GM23248 (cell line): ENCODE results near the gene DNPH1. TPM values are rescaled to one million over a fixed set of nuclear protein-coding genes. Genes with fewer than 3 reads are reported as not detected.
A peak's percentile ranks its signal among the peaks of the same experiment; 100 is the strongest.

Experiments used
- DNase-seq: peaks from one replicate; pipeline ENCODE4 v3.0.0-alpha.2; 2015
- H2AFZ ChIP-seq: fragments of 200-600 bp; sonication (generic); 2 replicates; pipeline ENCODE4 v1.6.1; 2016; ENCODE audit warnings: antibody characterized with exemption
- H3F3A ChIP-seq: fragments of 200-600 bp; sonication (generic); 2 replicates; pipeline ENCODE4 v1.6.1; 2016; ENCODE audit warnings: mild to moderate bottlenecking, antibody characterized with exemption, mixed run types; ENCODE audit not compliant: insufficient read depth
- H3K27ac ChIP-seq: fragments of 200-600 bp; sonication (generic); 2 replicates; pipeline ENCODE4 v1.5.1; 2016; ENCODE audit warnings: mild to moderate bottlenecking
- H3K27me3 ChIP-seq: fragments of 200-600 bp; sonication (generic); replicated peaks from 2 replicates; pipeline ENCODE4 v1.6.1; 2016; ENCODE audit warnings: mild to moderate bottlenecking; ENCODE audit not compliant: insufficient read depth
- H3K36me3 ChIP-seq: fragments of 200-600 bp; sonication (generic); 2 replicates; pipeline ENCODE4 v1.6.1; 2016; ENCODE audit warnings: low read depth, mild to moderate bottlenecking
- H3K4me1 ChIP-seq: fragments of 200-600 bp; sonication (generic); 2 replicates; pipeline ENCODE4 v1.6.1; 2016; ENCODE audit warnings: mild to moderate bottlenecking; ENCODE audit not compliant: insufficient read depth
- H3K4me2 ChIP-seq: fragments of 200-600 bp; sonication (generic); one replicate; pipeline ENCODE4 v1.6.1; 2016; ENCODE audit warnings: mild to moderate bottlenecking; ENCODE audit not compliant: unreplicated experiment
- H3K4me3 ChIP-seq: fragments of 200-600 bp; sonication (generic); 2 replicates; pipeline ENCODE4 v1.5.1; 2016; ENCODE audit warnings: mild to moderate bottlenecking
- H3K79me2 ChIP-seq: fragments of 200-600 bp; sonication (generic); 2 replicates; pipeline ENCODE4 v1.6.1; 2016; ENCODE audit warnings: mild to moderate bottlenecking; ENCODE audit not compliant: insufficient read depth
- H3K9ac ChIP-seq: fragments of 200-600 bp; sonication (generic); 2 replicates; pipeline ENCODE4 v1.6.1; 2016; ENCODE audit warnings: mild to moderate bottlenecking
- H3K9me2 ChIP-seq: fragments of 200-600 bp; sonication (generic); 2 replicates; pipeline ENCODE4 v1.6.1; 2016; ENCODE audit warnings: mixed run types, mild to moderate bottlenecking, moderate library complexity; ENCODE audit not compliant: insufficient read depth
- H3K9me3 ChIP-seq: fragments of 200-600 bp; sonication (generic); one replicate; pipeline ENCODE4 v1.6.1; 2017; ENCODE audit warnings: low read depth
- H4K20me1 ChIP-seq: fragments of 200-600 bp; sonication (generic); 2 replicates; pipeline ENCODE4 v1.6.0; 2016; ENCODE audit not compliant: insufficient read depth
- EZH2 ChIP-seq: fragments of 200-600 bp; sonication (generic); IDR thresholded peaks from 2 replicates; pipeline ENCODE4 v1.6.1; 2018; ENCODE audit warnings: antibody characterized with exemption, mild to moderate bottlenecking; ENCODE audit not compliant: insufficient read depth, poor library complexity, severe bottlenecking
- EZH2phosphoT487 ChIP-seq: fragments of 200-600 bp; sonication (generic); IDR thresholded peaks from 2 replicates; pipeline ENCODE4 v1.6.1; 2018; ENCODE audit warnings: antibody characterized with exemption, moderate library complexity, mild to moderate bottlenecking, low read depth; ENCODE audit not compliant: insufficient read depth
- WGBS, 2 experiments: methylation state at CpG; one replicate each; pipeline ENCODE4 v1.1.6; 2015 to 2017; ENCODE audit warnings: low lambda C conversion rate in 2 of 2, low coverage in 1 of 2; ENCODE audit errors: missing lambda C conversion rate in 2 of 2; 5-methylcytosine and 5-hydroxymethylcytosine counted together
- in situ Hi-C: fragments of 300-500 bp; cut with MboI; formaldehyde crosslinking; loops from 2 replicates; pipeline ENCODE4 v1.15.0; 2020
- polyA plus RNA-seq: library from polyadenylated mRNA; unstranded; fragments of >200 nt; fragmentation: Nextera tagmentation; extraction: Ambion mirVana; gene quantifications from 2 replicates; pipeline ENCODE4 v1.2.1, GENCODE V29; 2016
- total RNA-seq: library from RNA; depleted of rRNA; stranded (reverse); fragments of >200 nt; shearing (Covaris generic); gene quantifications from 2 replicates; pipeline ENCODE4 v1.2.3, GENCODE V29; 2014

Gene DNPH1
- total and polyA plus RNA-seq, 2 experiments from 2014 or later, result 93.6 to 94.8 TPM

- Histone ChIP-seq H2AFZ (peak overlapping the region; percentile 50), H3K9ac (no peak overlapping the region), H3F3A (no peaks in the 10 kb centered on the region), H3K79me2 (no peaks in the 10 kb centered on the region), H3K27ac (no peak overlapping the region), H4K20me1 (no peaks in the 10 kb centered on the region), H3K4me3 (peak overlapping the region; percentile 59), H3K4me1 (no peaks in the 10 kb centered on the region), H3K9me2 (no peaks in the 10 kb centered on the region), H3K4me2 (peak overlapping the region; percentile 65), H3K27me3 (peaks cover 16% of the 10 kb centered on the region), H3K36me3 (no peaks in the 10 kb centered on the region), H3K9me3 (no peaks in the 10 kb centered on the region)
- no peak for TF ChIP-seq EZH2phosphoT487
- TF ChIP-seq EZH2, result no peak
- in situ Hi-C loops, result no loop called here
- DNase-seq, result peak; percentile 42
- WGBS, 2 experiments, result 6 to 14% methylated on average over 35 to 40 of the region's 44 CpGs
Observed at GRCh38 chr6:43269273-43270007, 40.2 kb upstream of the DNPH1 start.

GRCh38 chr6:43268782-43269272 is 39.5 kb upstream of the DNPH1 start:
- H2AFZ ChIP-seq, result no peak overlapping the region; the same call in 1 of the 2 replicates
- no peak overlapping the region for H3K27ac ChIP-seq
- H3K4me2 ChIP-seq, result no peak overlapping the region
- H3K79me2 ChIP-seq, result no peaks in the 10 kb centered on the region
- H3K27me3 ChIP-seq, result peaks cover 14% of the 10 kb centered on the region
- 30 to 35% methylated on average over 10 of the region's 10 CpGs for WGBS, 2 experiments
- H3F3A ChIP-seq, result no peaks in the 10 kb centered on the region
- H3K4me3 ChIP-seq, result no peak overlapping the region
- no peaks in the 10 kb centered on the region for H3K4me1 ChIP-seq
- DNase-seq, result no peak
- in situ Hi-C loops, result no loop called here
- no peaks in the 10 kb centered on the region for H3K9me2 ChIP-seq
- no peaks in the 10 kb centered on the region for H3K36me3 ChIP-seq
- TF ChIP-seq EZH2, result no peak
- TF ChIP-seq EZH2phosphoT487, result no peak
- no peaks in the 10 kb centered on the region for H3K9me3 ChIP-seq
- H3K9ac ChIP-seq, result no peak overlapping the region
- no peaks in the 10 kb centered on the region for H4K20me1 ChIP-seq

GRCh38 chr6:43268355-43268700 is 39.0 kb upstream of the DNPH1 start:
- no peaks in the 10 kb centered on the region for H4K20me1 ChIP-seq
- 20 to 23% methylated on average over 3 of the region's 3 CpGs for whole genome bisulfite sequencing, 2 experiments
- no peaks in the 10 kb centered on the region for H3K9me2 ChIP-seq
- H3K36me3 ChIP-seq, result no peaks in the 10 kb centered on the region
- no peak overlapping the region for H3K4me3 ChIP-seq
- no peak overlapping the region for H3K9ac ChIP-seq
- H3K27me3 ChIP-seq, result peaks cover 10% of the 10 kb centered on the region; the same call in 1 of the 2 replicates
- H3K4me1 ChIP-seq, result no peaks in the 10 kb centered on the region
- H3K27ac ChIP-seq, result no peak overlapping the region
- no peak for TF ChIP-seq EZH2phosphoT487
- TF ChIP-seq EZH2, result no peak
- H2AFZ ChIP-seq, result no peak overlapping the region; the same call in 1 of the 2 replicates
- H3K9me3 ChIP-seq, result no peaks in the 10 kb centered on the region
- DNase-seq, result peak; percentile 23
- in situ Hi-C loops, result no loop called here
- H3K79me2 ChIP-seq, result no peaks in the 10 kb centered on the region
- H3F3A ChIP-seq, result no peaks in the 10 kb centered on the region
- no peak overlapping the region for H3K4me2 ChIP-seq

- H3K4me1 ChIP-seq, result no peaks in the 10 kb centered on the region
- 65% methylated on average over 7 of the region's 7 CpGs for WGBS, 2 experiments
- H3K36me3 ChIP-seq, result no peaks in the 10 kb centered on the region
- TF ChIP-seq EZH2phosphoT487 (no peak), EZH2 (no peak)
- H3K27ac ChIP-seq, result no peak overlapping the region
- no peaks in the 10 kb centered on the region for H3F3A ChIP-seq
- H3K4me3 ChIP-seq, result no peak overlapping the region
- no peak for DNase-seq
- no peaks in the 10 kb centered on the region for H3K9me3 ChIP-seq
- H2AFZ ChIP-seq, result no peak overlapping the region
- no peak overlapping the region for H3K4me2 ChIP-seq
- in situ Hi-C loops, result no loop called here
- peaks cover 10% of the 10 kb centered on the region; the same call in 1 of the 2 replicates for H3K27me3 ChIP-seq
- no peaks in the 10 kb centered on the region for H3K79me2 ChIP-seq
- no peak overlapping the region for H3K9ac ChIP-seq
- H4K20me1 ChIP-seq, result no peaks in the 10 kb centered on the region
- H3K9me2 ChIP-seq, result no peaks in the 10 kb centered on the region
Observed at GRCh38 chr6:43267619-43268354, 38.5 kb upstream of the DNPH1 start.
